ENCODE measurements around the gene UVRAG. TPM values are rescaled to one million over a fixed set of nuclear protein-coding genes. Genes with fewer than 3 reads are reported as not detected.
A peak's percentile ranks its signal among the peaks of the same experiment; 100 is the strongest.

The UVRAG gene
- total RNA-seq, 1 donor from 2014 or later, result 45.2 TPM

DNA sequence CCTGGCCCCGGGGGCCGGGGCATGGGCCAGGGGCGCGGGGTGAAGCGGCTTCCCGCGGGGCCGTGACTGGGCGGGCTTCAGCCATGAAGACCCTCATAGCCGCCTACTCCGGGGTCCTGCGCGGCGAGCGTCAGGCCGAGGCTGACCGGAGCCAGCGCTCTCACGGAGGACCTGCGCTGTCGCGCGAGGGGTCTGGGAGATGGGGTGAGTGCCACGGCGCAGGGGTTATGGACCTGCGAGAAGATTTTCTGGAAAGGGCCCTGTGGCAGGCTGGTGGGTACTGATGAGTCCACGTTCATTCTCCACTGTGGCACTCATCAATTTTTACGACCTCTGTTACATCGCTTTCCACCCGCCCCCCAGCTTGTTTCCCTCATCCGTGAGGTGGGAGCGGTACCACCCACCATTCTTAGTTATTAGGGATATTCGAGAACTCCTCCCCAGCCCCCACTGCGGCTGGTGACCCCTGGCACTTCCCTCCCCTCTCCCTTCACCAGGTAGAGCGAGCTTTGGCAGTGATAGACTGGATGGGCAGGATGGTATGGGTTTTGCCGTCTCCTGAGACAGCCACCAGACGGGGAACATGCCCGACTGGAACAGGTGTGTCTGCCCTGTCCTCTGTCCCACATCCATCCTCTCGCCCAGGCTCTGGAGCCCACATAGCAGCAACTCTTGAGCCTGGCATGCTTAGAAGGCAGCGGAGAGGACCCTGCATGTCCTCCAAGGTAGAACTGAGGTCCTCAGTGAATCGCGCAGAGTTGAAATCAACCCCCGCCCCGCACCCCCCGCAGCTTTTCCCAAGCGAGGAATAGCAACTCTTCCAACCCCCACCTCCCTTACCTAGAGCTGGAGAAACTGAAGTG is 45.9 kb upstream of the UVRAG start:
- intact Hi-C loops (cut with DNase I), result loop anchor here (5.0 to 10.0 kb wide), 2 partner anchors 62 to 224 kb away; no protein-coding TSS in a partner anchor
- no peaks in the 10 kb centered on the region for H3K27me3 ChIP-seq
- H3K9me3 ChIP-seq, result no peaks in the 10 kb centered on the region
- H3K4me3 ChIP-seq, result peak overlapping the region; percentile 66 to 69
- DNase-seq (ENCODE audit: low spot score in 2 of 2), result no peak
- H3K36me3 ChIP-seq, result no peaks in the 10 kb centered on the region
- TF ChIP-seq, protein P1, sequence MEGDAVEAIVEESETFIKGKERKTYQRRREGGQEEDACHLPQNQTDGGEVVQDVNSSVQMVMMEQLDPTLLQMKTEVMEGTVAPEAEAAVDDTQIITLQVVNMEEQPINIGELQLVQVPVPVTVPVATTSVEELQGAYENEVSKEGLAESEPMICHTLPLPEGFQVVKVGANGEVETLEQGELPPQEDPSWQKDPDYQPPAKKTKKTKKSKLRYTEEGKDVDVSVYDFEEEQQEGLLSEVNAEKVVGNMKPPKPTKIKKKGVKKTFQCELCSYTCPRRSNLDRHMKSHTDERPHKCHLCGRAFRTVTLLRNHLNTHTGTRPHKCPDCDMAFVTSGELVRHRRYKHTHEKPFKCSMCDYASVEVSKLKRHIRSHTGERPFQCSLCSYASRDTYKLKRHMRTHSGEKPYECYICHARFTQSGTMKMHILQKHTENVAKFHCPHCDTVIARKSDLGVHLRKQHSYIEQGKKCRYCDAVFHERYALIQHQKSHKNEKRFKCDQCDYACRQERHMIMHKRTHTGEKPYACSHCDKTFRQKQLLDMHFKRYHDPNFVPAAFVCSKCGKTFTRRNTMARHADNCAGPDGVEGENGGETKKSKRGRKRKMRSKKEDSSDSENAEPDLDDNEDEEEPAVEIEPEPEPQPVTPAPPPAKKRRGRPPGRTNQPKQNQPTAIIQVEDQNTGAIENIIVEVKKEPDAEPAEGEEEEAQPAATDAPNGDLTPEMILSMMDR (IDR thresholded peaks at IDR 0.05), result no peak
- H3K4me1 ChIP-seq, result peaks cover 9 to 13% of the 10 kb centered on the region in 2 donors
- peak overlapping the region in 1 of 2 donors; percentile 31 for H3K27ac ChIP-seq

DNA sequence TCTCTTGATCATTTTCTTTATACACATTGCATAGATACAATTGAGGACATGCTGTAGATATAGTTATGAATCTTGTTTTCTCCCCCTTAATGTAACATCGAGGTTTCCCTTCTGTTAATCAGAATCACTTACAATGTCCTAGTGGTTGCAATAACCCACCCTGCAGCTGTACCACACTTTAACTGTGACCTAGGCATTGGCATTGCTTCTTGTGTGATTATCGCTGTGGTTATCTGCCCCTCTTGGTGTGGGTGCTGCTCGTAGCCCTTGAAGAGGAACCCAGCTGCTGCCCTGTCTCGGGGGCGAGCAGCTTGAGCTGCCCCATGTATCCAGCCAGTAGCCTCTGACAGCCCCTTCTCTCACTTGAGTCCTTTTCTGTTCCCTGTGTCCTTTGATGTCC is 44.9 kb upstream of the UVRAG start:
- Histone ChIP-seq H3K27ac (no peak overlapping the region), H3K4me3 (no peak overlapping the region), H3K9me3 (no peaks in the 10 kb centered on the region), H3K36me3 (no peaks in the 10 kb centered on the region), H3K4me1 (peaks cover 9 to 13% of the 10 kb centered on the region in 2 donors), H3K27me3 (no peaks in the 10 kb centered on the region)
- no peak for DNase-seq (ENCODE audit: low spot score in 2 of 2)
- intact Hi-C loops (cut with DNase I), result no loop called here
- TF ChIP-seq, protein P1 (IDR thresholded peaks at IDR 0.05), result no peak

DNA sequence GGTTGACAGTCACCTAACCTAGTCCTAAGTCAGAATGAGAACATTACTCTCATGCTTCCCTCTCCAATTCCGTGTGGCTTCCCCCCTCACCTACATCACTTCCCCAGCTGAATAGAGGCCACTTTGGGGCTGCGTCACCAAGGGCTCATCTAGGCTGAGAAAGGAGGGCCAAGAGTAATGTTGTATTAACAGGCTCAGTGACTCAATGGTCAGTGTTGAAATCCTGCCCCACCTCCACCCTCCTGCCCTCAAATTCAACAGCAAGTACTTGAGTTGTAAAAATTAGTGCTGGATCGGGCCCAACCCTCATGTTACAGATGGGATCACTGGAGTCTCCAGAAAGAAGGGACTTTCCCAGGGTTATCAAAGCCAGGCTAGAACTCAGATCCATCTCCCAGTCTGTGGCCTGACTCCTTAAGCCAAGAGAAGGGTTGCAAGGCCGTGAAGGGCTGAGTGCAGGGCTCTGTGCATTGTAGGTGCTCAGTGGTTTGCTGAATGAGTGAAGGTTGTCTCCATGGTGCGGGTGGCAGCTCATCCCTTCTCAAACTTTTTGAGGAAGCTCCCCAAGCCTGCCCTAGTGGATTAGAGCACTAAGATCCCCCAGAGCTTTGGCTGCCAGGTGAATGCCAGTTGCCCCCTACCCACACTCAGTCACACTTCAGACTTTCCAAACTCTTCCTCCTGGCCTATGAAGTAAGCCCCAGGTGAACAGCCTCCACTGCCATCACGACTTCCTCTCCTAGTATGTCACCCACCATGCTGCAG is 43.2 kb upstream of the UVRAG start:
- H3K4me3 ChIP-seq, result no peak overlapping the region

DNA sequence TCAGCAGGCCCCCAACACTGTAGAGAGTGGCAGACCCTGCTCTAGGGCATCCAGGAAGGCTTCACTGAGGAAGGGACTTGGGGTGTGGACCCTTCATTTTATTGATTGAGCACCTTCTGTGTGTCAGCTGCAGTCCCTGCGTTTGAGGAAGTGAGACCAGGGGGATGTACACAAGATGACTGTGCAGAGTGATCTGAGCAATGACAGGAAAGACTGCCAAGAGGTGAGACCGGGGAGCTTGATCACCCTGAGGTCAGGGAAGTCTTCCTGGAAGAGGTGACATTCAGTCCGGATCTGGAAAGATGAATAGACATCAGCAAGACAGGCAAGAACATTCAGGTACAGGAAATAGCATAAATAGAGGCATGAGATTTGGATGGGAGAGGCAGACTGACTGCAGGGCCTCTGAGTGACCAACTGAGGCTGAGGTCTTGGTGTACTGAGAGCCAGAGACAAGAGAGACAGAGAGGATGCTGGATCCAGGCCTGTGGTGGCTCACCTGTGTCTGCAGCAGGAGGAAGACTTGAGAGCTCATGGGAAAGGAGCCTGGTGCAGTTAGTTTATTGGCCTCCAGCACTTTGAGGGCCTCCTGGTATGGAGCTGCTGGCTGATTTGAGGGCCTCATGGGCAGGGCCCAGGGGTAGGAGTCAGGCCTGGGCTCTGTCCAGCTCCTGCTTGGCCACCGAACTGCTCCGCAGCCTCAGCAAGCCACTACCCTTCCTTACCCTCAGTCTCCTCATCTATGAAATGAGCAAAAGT is 41.2 kb upstream of the UVRAG start:
- no peaks in the 10 kb centered on the region for H3K27me3 ChIP-seq
- H3K9me3 ChIP-seq, result no peaks in the 10 kb centered on the region
- no peak overlapping the region for H3K4me3 ChIP-seq
- H3K27ac ChIP-seq, result no peak overlapping the region
- peaks cover 0 to 5% of the 10 kb centered on the region in 2 donors for H3K4me1 ChIP-seq
- intact Hi-C loops (cut with DNase I), result no loop called here
- H3K36me3 ChIP-seq, result no peaks in the 10 kb centered on the region
- TF ChIP-seq, protein P1 (IDR thresholded peaks at IDR 0.05), result no peak
- DNase-seq (ENCODE audit: low spot score in 2 of 2), result no peak

More for the DNA sequence above, 43.2 kb upstream of the UVRAG start:
- Histone ChIP-seq H3K36me3 (no peaks in the 10 kb centered on the region), H3K9me3 (no peaks in the 10 kb centered on the region), H3K4me1 (peaks cover 9 to 13% of the 10 kb centered on the region in 2 donors), H3K27me3 (no peaks in the 10 kb centered on the region), H3K27ac (no peak overlapping the region)
- intact Hi-C loops (cut with DNase I), result no loop called here
- peak in 1 of 2 donors; percentile 75 for DNase-seq (ENCODE audit: low spot score in 2 of 2)
- TF ChIP-seq, protein P1 (IDR thresholded peaks at IDR 0.05), result no peak

DNA sequence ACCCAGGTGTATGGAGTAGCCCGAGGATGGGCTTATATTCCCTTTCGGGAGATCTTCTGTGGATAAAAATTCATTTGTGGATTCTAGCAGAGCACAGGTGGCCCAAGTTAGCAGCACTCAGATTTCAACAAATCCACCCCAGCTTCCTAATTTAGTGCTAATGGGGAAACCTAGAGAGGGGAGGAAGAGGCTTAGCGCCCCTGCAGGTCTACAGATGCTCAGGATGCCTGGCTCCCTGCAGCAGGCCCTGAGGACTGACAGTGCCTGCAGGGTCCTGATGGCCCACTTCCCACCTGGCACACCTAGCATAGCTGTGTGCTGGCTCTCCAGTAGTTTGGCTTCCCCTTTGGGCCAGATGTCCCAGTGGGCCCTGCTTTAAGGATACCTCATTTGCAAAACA is 40.0 kb upstream of the UVRAG start:
- no peaks in the 10 kb centered on the region for H3K9me3 ChIP-seq
- no peak overlapping the region for H3K27ac ChIP-seq
- H3K27me3 ChIP-seq, result no peaks in the 10 kb centered on the region
- no peaks in the 10 kb centered on the region for H3K36me3 ChIP-seq
- TF ChIP-seq, protein P1 (IDR thresholded peaks at IDR 0.05), result no peak
- no peak overlapping the region for H3K4me3 ChIP-seq
- intact Hi-C loops (cut with DNase I), result no loop called here
- no peak for DNase-seq (ENCODE audit: low spot score in 2 of 2)
- H3K4me1 ChIP-seq, result no peaks in the 10 kb centered on the region

Data from ascending aorta (tissue), 2 donors.